Activated CD8-positive, alpha-beta memory T cell treated with anti-CD3 and anti-CD28 coated beads for 1 hour (primary cell): ENCODE results near the gene MXRA8.
A peak's percentile ranks its signal among the peaks of the same experiment; 100 is the strongest.
"Not testable (repeated sequence)": the region's sequence is repeated elsewhere in the genome, so short reads cannot be mapped to it uniquely, and the experiment has no call there.

Experiments used
- DNase-seq, 2 donors: peaks; one replicate each; pipeline ENCODE4 v3.0.0-alpha.2; 2020; ENCODE audit warnings: low read depth in 1 of 2; ENCODE audit errors: extremely low read depth in 1 of 2

MXRA8 gene, protein sequence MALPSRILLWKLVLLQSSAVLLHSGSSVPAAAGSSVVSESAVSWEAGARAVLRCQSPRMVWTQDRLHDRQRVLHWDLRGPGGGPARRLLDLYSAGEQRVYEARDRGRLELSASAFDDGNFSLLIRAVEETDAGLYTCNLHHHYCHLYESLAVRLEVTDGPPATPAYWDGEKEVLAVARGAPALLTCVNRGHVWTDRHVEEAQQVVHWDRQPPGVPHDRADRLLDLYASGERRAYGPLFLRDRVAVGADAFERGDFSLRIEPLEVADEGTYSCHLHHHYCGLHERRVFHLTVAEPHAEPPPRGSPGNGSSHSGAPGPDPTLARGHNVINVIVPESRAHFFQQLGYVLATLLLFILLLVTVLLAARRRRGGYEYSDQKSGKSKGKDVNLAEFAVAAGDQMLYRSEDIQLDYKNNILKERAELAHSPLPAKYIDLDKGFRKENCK

DNA sequence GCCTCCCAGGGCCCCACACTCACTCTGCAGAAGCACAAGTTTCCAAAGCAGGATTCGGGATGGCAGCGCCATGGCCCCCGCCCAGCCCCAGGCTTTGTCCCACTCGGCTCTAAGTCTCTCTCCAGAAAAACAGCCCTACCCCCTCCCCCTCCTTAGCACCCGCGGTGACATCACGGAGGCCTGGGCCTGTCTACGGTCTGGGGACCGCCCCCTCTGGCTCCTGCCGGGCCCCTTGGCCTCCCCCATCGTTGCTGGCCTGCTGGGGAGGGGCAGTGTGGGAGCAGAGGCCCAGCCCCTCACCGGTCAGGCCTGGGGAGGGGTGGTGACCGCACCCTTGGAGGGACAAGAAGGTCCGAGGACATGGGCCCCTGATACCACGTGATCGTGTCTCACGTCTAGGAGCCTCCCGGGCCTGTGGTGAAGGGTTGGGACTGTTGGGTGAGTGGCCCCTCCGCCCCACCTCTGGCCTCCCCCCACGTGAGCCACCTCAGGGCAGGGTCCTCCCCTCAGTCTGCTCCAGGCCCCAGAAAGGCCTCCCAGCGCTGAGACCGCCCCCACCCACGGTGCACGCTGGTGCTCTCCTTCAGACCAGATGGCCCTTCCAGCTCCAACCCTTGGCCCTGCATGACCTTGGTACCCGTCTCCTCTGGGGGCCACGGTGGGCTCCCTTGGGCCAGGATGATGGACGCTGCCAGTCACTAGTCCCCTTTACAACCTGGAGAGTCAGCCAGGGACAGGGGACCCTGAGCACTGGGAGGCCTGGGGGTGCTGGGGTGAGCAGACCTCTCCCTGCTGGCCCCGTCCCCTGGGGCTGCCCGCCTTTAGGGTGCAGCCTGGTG, at the start of gene MXRA8:
MXRA8 (minus strand) TSS at position 123 of the 839 bp plus-strand sequence; CDS start at position 72, 51 bp downstream.
- DNase-seq = no peak

DNA sequence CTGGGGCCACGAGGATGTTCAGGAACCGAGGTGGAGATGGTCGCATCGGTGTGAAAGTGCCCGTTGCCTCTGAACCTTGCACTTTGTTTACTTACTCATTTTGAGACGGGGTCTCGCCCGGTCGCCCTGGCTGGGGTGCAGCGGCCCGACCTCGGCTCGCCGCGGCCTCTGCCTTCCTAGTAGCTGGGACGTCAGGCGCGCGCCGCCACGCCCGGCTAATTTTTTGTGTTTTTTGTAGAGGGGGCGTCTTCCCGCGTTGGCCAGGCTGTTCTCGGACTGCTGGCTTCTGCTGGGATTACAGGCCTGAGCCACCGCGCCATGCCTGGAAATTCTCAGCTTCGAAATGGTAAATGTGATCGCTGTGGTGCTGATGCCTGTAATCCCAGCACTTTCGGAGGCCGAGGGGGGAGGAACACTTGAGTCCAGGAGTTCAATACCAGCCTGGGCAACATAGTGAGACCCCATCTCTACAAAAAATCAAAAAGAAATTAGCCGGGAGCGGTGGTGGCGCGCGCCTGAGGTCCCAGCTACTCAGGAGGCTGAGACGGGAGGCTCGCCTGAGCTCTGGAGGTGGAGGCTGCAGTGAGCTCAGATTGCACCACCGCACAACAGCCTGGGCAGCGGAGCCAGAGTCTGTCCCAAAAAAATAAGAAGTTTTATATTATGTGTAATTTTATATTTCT, 49.4 kb upstream of the MXRA8 start:
- no peak for DNase-seq

DNA sequence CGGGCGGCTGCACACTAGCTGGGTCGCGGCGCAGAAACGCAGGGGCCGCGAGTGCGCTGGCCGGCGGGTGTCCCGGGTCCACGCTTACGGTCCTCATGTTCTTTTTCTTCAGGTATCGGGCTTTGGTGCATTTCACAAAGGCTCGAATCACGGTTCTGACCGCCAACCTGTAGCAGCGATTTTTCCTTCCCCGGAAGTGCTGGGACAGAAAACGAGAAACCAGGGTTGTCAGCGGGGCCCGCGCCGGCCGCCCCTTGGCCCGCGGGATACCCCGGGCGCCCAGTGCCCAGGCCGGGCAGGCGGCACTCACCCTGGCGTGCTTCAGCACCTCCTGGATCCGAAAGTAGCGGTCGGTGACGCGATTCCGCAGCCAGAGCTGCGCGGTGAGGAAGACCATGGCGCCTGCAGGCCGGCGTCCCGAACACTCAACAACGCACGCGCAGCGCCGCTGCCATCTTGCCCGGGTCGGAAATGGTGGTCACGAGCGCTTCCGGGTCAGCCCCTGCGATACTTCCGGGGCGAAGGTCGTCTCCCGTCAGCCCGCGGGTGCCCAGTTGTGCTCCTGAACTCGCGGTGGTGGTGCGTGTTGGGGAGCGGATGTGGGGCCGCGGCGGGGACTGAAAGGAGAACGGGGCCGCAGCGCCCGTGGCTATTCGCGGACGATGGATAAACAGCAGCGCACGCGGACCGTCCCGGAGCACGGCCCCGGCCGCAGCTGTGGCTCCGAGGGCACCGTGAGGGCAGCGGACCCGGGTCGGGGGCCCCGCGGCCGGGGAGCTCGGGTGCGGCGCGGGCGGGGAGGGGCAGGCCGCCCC, 48.7 kb upstream of the MXRA8 start, which contains the start of gene MRPL20:
MRPL20 (minus strand) TSS at position 473 of the 815 bp plus-strand sequence; CDS start at position 397, 76 bp downstream.
- peak; percentile 85 to 92 for DNase-seq

DNA sequence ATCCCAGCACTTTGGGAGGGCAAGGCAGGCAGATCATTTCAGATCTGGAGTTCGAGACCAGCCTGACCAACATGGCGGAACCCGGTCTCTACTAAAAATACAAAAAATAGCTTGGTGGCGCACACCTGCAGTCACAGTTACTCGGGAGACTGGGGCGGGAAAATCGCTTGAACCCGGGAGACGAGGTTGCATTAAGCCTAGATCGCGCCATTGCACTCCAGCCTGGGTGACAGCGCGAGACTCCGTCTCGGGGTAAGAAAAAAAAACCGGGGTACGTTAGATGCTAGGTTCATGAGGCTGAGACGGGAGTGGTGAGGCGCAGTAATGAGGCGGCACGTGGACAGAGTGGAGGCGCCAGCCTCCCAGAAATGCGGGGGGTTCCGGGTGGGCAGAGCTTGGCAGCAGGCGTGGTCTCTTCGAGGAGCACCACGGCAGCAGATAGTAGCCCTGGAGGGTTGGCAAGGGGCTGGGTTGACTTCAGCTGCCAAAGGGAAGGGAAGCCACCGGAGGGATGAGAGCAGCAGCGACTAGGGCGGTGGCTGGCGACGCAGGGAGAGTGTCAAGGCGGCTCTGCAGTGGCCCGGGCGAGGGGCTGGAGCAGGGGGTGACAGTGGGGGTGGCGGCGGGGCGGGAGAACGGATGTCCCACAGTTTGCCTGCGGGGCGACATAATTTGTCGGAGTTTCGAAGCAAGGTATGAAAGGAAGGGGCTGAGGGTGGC, 47.9 kb upstream of the MXRA8 start:
- DNase-seq = no peak

DNA sequence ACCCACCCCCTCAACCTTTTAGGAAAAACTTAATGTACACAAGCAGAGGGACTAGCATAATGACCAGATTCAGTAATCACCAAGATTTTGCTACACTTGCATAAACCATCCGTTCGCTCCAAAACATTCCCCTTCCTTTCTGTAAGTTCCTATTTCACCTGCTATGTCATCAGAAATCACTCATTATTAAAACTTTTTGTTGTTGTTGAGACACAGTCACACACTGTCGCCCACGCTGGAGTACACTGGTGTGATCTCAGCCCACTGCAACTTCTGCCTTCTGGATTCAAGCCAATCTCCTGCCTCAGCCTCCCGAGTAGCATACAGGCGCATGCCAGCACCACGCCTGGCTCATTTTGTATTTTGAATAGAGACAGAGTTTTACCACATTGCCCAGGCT, 45.3 kb upstream of the MXRA8 start:
- no peak for DNase-seq

DNA sequence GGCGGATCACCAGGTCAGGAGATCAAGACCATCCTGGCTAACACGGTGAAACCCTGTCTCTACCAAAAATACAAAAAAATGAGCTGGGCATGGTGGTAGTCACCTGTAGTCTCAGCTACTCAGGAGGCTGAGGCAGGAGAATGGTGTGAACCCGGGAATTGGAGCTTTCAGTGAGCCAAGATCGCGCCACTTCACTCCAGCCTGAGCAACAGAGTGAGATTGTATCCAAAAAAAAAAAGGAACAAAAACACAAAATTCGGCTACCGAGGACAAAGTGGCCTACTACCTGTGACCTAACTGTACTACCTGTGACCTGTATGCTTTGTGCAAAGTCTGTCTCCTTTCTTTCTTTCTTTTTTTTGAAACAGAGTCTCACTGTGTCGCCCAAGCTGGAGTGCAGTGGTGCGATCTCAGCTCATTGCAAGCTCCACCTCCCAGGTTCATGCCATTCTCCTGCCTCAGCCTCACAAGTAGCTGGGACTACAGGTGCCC, 44.6 kb upstream of the MXRA8 start:
- not testable (repeated sequence) for DNase-seq

DNA sequence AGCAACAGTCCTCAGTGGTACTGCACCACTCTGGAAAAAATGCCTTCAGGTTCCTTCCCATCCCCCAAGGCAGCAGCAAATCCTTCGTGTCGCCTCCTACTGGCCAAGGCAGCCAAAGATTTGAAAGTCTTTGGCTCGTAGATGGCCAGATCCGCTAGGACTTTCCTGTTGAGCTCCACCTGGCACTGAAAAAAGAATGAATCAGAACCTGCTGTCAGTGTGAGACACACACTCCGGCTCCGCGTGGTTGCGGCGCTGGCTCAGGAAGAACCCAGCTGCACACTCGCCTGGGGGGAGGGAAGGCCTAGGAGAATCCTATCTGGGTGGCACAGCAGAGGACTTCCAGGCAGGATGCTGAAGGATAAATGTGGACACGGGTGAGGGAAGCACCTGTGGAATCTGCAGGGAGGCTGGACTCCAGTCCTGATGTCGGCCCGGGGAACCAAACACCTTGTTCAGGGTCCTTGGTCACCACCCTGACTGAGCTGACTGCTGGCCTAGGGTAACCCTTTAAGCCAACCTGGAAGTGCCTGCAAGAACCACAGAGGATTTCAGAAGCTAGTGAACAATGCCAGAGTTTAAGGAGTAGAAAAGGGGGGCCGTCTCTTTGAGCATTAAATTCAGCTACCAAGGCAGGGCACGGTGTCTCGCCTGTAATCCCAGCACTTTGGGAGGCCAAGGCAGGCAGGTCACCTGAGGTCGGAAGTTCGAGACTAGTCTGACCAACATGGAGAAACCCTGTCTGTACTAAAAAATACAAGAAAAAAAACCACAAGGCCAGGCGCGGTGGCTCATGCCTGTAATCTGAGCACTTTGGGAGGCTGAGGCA, 43.9 kb upstream of the MXRA8 start:
- DNase-seq = no peak

DNA sequence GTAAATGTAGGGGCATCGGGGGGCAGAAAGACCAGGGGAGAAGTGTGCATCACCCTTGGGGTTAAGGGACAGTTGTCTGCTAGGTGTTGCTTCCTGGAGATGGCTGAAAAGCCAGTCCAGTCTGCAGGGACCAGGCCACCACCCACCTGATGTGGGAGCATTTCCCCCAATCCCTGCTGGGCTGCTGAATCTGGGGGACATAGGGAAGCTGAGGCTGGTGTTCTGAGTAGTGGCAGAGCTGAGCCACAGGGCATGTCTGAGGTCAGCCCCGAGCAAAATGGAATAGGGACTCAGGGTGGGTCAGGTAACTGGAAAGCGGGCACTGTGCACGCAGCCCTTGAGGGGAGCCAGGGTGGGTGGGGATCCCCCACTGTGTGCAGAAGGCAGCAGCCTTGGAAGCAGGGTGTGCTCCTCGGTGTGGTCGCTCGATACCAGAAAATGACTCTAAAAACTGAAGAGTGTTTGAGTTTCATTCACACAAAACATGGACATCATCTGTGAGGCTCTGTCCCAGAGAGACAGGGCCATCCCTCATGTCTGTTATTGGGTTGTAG, 43.2 kb upstream of the MXRA8 start:
- no peak for DNase-seq

DNA sequence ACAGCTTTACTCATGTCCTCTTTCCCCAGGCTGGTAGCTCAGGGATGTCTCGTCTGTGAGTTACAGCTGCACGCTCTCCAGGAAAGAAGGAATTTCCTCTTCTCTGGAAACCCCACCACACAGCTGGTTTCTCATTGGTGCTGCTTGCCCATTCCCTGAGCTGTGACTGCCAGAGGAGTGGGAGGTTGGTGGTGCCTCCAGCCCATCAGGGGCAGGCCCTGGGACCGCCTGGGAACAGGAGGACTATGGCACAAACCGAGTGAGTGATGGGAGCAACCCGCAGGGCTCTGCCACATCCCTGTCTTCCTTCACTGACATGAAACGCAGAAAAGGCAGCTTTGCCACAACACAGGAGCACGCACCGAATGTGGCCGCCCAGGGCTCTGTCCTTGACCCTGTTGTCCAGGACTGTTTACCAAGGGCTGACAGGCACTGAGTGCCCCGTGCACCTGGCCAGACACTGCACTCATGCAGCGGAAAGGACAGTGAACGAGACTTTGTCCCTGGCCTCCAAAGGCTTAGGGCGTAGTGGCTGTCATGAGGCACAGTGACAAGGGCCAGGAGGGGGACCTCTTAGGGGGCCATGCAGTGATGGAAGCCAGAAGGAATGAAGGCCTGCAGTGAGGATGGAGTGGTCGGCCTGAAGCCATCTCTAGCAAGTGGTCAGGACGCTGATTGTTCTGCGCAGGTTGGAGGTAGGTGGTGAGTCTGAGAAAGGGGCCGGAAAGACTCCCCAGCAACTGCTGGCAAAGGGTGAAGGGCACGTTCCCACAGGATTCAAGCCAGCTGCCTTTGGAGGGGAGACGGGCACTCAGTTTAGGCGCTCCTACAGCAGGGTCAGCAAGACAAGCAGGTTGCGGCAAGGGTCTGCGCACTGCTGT, 42.5 kb upstream of the MXRA8 start:
- DNase-seq = no peak

DNA sequence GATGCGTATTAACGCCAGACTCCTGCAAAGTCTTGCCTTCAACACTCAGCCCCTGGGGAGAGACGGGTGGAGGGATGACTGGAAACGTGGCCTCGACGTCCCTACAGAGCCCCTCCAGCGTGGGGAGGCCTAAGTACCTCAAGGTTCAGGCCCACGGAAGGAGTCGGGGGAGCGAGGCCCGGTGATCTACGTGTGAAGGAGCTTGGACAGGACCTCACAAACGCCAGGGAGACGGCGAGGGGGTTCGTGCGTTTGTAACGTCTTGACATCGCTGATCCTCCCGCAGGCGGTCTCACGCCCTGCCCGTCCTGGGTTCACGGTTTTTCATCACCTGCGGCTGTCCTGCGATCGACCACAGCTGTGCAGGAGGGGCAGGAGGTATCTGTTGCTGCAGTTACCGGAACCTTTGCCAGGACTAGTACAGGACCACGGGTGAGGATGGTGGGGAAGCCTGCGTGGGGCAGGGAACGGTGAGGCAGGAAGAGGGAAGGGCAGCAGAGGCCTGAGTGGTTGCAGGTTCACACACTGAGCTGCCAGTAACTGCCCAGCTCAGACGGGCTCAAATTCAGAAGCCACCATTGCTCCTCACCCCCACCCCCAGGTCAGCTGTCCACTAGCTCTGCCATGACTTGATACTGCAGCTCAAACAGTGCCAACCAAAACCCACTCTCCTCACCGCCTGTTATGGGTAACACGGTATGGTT, 41.7 kb upstream of the MXRA8 start:
- no peak for DNase-seq

DNA sequence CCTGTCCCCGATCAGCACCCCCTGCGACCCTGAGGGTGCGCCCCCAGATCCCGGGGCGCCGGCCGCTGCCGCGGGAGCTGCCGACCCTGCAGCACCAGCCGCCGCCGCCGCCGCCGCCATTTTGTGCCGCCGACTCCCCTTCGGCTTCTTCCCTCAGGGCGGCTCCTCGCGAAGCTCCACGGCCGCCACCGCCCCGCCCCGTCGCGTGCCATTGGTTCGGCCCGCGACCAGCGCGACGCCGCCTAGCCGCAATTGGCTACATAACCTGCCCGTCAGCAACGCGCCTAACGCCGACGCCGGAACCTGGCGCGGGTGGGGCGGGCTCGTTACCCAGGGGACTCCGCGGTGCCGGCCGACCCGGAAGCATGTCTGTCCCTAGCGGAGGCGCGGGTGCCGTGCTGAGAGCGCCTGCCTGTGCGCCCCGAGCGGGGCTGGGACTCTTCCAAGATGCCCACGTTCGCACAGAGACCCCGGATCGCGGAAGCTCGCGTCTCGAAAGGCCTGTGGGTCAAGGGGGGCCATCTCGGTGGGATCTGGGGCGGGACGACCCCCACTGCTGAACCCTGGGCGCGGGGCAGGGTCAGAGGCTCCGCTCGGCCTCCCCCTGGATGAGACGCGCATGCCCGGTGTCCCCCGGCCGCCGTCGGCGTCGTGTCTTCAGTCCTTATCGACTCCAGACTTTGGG, 41.0 kb upstream of the MXRA8 start, which contains the start of gene CCNL2:
CCNL2 (minus strand) TSS at position 149 of the 685 bp plus-strand sequence; CDS start at position 120, 29 bp downstream.
- peak; percentile 97 to 99 for DNase-seq

DNA sequence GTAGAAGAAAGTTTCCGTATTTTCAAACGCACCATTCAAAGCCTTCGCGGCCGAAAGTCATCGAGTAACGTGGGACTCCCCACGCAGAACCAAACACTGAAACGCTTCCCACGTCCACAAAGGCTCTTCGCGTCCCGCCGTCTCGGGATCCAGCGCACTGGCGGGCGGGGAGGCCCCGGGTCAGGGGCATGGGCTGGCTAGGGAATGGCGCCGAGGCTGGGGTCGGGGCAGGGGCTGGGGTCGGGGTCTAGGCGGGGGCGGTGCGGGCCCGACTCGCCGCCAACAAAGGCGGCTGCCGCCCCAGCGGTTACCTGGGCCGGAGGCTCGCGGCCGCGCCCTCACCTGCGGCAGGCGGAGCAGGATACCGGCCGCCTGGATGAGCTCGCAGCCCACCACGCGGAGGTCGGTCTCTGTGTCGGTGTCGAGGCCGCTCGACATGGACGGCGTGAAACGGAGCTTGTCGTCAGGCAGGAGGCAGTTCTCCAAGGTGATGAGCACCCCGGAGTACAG, 40.4 kb upstream of the MXRA8 start:
- DNase-seq = no peak

DNA sequence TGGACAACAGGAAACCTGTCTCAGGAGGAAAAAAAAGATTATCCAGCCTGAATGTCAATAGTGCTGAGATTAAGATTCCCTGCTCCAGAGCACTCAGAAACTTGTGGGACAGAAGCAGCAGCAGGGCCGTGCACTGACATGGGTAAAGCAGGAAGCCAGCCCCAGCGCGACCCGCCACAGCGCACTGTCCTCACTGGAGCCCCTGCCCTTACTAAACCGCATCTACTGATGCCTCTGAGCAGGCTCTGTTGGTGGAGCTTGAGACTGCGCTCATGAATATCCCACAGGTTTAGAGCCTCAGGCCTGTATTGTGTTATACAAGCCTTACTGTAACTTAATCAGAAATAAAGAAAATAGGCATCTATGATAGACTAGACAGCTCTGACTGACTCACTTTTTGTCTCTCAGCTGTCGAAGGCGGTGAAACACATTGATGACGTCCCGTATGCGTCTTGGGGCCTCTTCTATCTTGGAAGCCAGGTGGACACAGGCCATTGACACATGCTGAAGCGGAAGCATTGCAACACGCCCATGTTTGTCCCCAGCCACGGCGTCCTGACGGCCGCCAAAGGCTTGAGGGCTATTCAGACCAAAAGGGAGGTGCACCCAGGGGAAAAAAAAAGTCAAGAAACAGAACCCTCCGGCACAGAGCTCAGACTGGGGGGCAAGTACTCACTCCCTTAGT, 39.6 kb upstream of the MXRA8 start:
- DNase-seq = no peak

DNA sequence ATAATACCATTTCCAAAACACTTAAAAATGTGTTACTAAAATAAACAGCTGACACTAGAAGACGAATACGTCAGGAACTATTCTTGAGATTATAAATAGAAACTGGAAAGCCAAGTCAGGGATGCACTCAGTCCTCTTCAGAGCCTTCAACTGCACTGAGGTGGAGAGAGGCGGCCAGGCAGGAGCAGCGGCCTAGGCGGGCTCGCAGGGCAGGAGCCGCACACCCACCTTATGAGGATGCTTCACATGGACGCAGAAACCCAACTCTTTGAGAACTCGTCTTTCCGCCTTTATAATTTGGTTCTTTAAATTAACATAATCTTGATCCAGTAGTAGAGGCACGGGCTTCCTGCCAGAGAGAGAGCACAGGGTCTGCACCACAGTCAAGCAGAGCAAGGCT, 36.8 kb upstream of the MXRA8 start:
- DNase-seq = no peak

DNA sequence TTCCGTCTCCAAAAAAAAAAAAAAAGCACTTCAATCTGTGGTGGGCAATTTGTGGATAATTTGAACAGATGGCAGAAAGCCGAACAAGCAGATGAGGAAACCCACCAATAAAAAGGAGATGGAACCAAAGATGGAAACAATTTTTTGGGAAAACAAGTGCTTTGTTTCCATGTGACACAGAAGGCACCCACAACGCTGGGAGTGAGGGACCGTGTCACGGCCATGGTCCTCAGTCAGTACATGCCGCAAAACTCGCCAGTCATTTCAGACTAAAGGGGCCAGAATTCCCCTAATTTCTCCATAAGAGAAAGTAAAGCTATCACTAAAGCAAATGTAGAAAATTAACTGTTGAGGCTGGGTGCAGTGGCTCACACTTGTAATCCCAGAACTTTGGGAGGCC, 35.8 kb upstream of the MXRA8 start:
- no peak for DNase-seq
